ENCODE data around the gene ULBP1.
"Not testable (repeated sequence)": the region's sequence is repeated elsewhere in the genome, so short reads cannot be mapped to it uniquely, and the experiment has no call there.

The ULBP1 gene

GRCh38 chr6:149933461-149933860, 30.3 kb upstream of the ULBP1 start:
- no peak for DNase-seq (ENCODE audit: low spot score)

GRCh38 chr6:149934249-149935156, 29.2 kb upstream of the ULBP1 start:
- DNase-seq (ENCODE audit: low spot score): no peak

GRCh38 chr6:149935246-149935645, 28.5 kb upstream of the ULBP1 start:
- no peak for DNase-seq (ENCODE audit: low spot score)

GRCh38 chr6:149935668-149936067, 28.1 kb upstream of the ULBP1 start:
- no peak for DNase-seq (ENCODE audit: low spot score)

- DNase-seq (ENCODE audit: low spot score): no peak
Observed at GRCh38 chr6:149936743-149937142, 27.0 kb upstream of the ULBP1 start.

- DNase-seq (ENCODE audit: low spot score): not testable (repeated sequence)
Observed at GRCh38 chr6:149938013-149938570, 25.7 kb upstream of the ULBP1 start.

GRCh38 chr6:149938571-149939355, 25.0 kb upstream of the ULBP1 start:
- DNase-seq (ENCODE audit: low spot score): no peak

- DNase-seq (ENCODE audit: low spot score): no peak
Observed at GRCh38 chr6:149939356-149939648, 24.4 kb upstream of the ULBP1 start.

GRCh38 chr6:149939909-149940671, 23.7 kb upstream of the ULBP1 start:
- no peak for DNase-seq (ENCODE audit: low spot score)

- DNase-seq (ENCODE audit: low spot score): no peak
Observed at GRCh38 chr6:149940672-149940982, 23.1 kb upstream of the ULBP1 start.

- DNase-seq (ENCODE audit: low spot score): peak; percentile 89
Observed at GRCh38 chr6:149941583-149942460, 21.9 kb upstream of the ULBP1 start, which contains the start of gene ULBP2. Gene ULBP2, plus strand, starts transcription at chr6:149942014. Its CDS starts 59 bp downstream, at chr6:149942073.

- no peak for DNase-seq (ENCODE audit: low spot score)
Observed at GRCh38 chr6:149942461-149942829, 21.3 kb upstream of the ULBP1 start.

GRCh38 chr6:149943321-149943720, 20.4 kb upstream of the ULBP1 start:
- DNase-seq (ENCODE audit: low spot score): not testable (repeated sequence)

- not testable (repeated sequence) for DNase-seq (ENCODE audit: low spot score)
Observed at GRCh38 chr6:149945276-149945675, 18.5 kb upstream of the ULBP1 start.

GRCh38 chr6:149946631-149947030, 17.1 kb upstream of the ULBP1 start:
- DNase-seq (ENCODE audit: low spot score): not testable (repeated sequence)

- not testable (repeated sequence) for DNase-seq (ENCODE audit: low spot score)
Observed at GRCh38 chr6:149947533-149947932, 16.2 kb upstream of the ULBP1 start.

- no peak for DNase-seq (ENCODE audit: low spot score)
Observed at GRCh38 chr6:149948011-149948410, 15.7 kb upstream of the ULBP1 start.

- DNase-seq (ENCODE audit: low spot score): no peak
Observed at GRCh38 chr6:149948616-149949015, 15.1 kb upstream of the ULBP1 start.

- no peak for DNase-seq (ENCODE audit: low spot score)
Observed at GRCh38 chr6:149950423-149950822, 13.3 kb upstream of the ULBP1 start.

GRCh38 chr6:149951096-149951495, 12.6 kb upstream of the ULBP1 start:
- no peak for DNase-seq (ENCODE audit: low spot score)

- no peak for DNase-seq (ENCODE audit: low spot score)
Observed at GRCh38 chr6:149951626-149952025, 12.1 kb upstream of the ULBP1 start.

Data from left forelimb (tissue), 1 donor.